ENCODE measurements around the gene PLOD3.

Gene PLOD3

GRCh38 chr7:101163279-101164070 lies 53.9 kb downstream of the PLOD3 start:
- DNase-seq = no peak

DNA sequence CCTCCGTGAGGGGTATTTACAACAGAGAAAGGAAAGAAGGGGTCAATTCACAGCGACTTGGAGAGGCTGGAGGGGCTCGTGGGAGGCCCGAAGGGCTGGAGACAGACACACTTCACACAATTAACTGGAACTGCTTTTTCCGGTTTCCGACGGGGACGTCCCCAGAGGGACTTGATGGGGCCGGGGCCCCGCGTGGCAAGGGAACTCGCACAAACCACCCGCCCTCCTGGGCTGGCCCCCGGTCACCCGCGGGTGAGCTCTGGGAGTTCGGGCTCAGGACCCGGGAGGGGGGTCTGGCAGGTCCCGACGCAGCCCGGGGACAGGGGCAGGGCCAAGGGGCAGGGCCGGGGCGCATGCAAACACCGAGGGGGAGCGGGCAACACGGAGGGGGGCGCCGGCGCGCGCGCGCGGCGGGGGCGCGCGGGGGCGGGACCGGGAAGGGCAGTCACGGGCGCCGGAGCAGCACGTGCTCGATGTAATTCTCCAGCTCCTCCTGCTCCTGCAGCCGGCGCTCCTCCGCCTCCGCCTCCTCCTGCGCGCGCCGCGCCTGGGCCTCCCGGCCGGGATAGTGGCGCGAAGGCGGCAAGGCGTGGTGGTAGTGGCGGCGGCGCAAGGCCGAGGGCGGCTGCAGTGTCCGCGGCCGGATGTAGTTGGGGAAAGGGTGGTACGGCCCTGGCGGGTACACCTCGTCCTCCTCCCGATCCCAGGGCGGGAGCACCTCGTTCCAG lies 54.7 kb downstream of the PLOD3 start:
- DNase-seq = no peak

DNA sequence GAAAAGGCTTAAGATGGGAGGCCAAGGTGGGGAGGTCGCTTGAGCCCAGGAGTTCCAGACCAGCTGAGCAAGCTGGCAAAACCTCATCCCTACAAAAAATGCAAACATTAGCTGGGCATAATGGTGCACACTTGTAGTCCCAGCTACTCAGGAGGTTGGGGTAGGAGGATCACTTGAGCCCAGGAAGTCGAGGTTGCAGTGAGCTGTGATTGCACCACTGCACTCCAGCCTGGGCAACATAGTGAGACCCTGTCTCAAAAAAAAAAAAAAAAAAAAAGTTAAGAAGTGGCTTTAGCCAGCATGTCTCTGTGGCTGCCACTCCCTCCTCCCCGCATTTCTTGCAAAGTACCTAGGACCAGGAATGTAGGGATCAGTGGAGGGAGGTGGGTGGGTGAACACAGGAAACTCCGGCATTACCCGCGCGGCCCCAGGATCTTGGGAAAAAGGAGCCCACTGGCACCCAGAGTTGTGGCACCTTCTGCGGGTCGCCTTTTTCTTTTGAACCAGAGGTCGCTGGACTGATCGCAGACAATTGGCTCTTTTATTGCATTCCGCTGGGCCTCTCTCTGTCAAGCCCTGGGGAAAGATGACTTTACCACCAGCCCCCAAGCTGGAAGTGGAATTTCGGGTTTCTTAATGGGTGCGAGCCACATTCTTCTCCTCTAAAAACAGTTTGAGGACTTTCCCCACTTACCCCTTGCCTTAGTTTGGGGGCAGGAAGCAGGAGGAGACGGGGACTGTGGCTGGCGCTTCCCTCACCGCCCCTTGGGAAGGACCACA lies 55.5 kb downstream of the PLOD3 start:
- DNase-seq = no peak

- no peak for DNase-seq
Observed at GRCh38 chr7:101160910-101161309, 56.5 kb downstream of the PLOD3 start.

DNA sequence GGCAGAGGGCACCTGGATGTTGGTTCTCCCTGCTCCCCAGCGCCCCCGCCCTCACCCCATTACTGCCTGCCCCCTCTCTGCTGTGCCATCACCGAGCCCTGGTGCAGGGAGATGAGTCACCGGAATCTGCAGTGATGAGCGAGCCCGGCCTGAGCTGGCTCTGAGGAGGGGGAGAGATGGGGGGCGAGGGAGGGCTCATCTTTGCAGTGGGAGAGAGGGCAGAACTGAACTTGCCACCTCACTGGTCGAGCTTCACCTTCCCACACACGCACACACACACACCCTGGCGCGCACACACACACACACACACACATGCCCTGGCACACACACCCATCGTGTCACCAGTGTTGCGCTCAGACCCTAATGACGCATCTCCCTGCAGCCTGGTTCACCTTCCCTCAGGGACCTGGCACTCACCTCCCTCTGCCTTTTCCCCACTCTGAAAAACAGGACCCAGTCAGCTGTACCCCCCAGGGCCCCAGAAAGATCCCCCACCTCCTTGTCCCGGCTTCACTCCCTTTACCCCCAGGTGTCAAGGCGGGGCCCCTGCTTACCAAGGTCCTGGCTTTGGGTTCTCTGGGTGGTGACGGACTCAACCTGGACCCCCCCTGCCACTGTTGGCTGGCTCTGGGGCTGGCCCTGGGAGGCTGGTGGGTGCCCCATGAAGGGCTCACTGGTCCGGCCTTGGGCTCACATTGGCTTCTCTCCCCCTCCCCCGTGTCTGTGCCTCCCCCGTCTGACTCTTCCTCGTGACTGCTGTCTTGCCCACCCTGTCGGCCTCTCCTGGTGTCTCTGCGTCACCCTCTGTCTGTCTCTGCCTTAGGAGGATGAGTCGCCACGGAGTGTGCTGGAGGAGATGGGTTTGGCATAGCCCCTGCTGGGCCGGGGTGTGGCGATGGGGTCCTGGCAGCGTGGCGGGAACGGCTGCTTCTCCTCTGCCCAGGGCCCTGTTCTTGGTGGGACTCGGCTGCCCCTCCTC lies 57.4 kb downstream of the PLOD3 start:
- DNase-seq = no peak

DNA sequence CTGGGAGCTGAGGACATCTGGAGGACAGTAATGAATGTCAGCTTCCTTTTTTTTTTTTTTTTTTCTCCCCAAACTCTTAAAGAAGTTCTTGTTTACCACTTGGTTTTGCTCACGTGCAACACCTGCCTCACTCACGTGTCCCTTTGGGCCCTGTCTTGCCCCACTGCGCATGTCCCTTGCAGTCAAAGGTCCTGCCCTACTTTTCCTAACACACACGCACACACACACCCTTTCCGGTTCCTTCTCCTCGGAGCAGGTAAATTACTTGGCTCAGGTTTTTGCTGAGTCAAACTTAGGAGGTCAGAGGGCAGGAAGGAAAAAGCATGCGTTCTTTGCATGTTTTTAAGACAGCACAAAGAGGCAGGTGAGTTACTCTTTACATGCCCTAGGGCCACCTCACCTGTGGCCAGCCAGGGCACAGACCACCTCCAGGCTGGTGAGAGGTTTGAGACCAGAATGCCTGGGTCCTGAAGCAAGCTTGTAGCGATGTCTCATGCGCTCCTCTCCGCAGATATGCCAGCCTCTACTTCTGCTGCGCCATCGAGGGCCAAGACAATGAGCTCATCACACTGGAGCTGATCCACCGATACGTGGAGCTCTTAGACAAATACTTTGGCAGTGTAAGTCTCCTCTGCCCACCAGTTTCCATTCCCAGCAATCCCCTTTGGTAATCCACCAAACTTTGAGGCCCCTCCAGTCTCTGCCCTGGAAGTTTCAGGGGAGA lies 60.4 kb downstream of the PLOD3 start:
- DNase-seq = no peak

- no peak for DNase-seq
Observed at GRCh38 chr7:101156277-101156676, 61.1 kb downstream of the PLOD3 start.
